PFSK-1 (cell line): Measurements from ENCODE around the gene EID2B.

ENCODE experiments used
- SIN3A ChIP-seq: IDR thresholded peaks from 2 replicates; pipeline ENCODE4 v1.6.1; 2012; ENCODE audit warnings: mild to moderate bottlenecking, low read length, moderate library complexity, borderline replicate concordance; ENCODE audit not compliant: insufficient read depth
- TF ChIP-seq, protein P1 (sequence below), 2 experiments: IDR thresholded peaks; 2 replicates each; pipeline versions ENCODE4 v1.6.1 to v1.8.0; 2011 to 2012; ENCODE audit warnings: low read depth in 2 of 2, low read length in 2 of 2, control low read depth in 1 of 2, inconsistent platforms in 1 of 2, mild to moderate bottlenecking in 1 of 2, moderate library complexity in 1 of 2; ENCODE audit not compliant: insufficient read depth in 1 of 2

DNA sequence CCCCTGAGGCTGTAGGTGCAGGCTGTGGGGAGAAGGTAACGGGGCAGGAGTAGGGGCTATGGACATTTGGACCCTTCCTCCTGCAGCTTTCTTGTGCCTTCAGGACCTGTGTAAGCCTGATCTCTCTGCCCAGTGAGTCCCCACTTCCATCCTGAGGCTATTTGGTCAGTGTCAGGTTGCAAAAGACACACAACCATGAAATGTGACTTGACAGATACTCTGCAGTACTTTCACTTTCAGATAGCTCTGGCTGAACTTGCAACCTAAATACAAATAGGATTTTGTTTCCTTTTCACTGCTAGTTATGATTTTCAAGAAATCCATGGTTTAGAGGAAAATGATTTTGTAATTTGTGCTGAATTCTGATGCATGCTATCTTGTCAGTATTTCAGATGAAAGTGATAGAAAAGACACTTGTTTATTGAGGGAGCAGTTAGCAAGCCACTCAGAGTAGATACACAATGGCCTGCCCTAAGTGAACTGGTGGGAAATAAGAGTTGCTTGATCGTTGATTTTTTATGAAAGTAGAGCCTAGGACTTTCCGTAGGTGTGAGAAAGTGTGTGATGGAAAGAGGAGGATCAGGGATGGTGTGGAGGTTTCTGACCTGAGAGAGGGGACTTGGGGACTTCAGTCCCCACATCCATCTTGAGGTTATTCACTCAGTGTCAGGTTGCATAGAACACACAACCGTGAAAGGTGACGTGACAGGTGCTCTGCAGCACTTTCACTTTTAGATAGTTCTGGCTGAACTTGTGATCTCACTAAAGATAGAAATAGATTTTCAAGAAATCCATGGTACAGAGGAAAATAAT, 25.4 kb upstream of the EID2B start:
- TF ChIP-seq SIN3A = no peak
- TF ChIP-seq, protein P1, sequence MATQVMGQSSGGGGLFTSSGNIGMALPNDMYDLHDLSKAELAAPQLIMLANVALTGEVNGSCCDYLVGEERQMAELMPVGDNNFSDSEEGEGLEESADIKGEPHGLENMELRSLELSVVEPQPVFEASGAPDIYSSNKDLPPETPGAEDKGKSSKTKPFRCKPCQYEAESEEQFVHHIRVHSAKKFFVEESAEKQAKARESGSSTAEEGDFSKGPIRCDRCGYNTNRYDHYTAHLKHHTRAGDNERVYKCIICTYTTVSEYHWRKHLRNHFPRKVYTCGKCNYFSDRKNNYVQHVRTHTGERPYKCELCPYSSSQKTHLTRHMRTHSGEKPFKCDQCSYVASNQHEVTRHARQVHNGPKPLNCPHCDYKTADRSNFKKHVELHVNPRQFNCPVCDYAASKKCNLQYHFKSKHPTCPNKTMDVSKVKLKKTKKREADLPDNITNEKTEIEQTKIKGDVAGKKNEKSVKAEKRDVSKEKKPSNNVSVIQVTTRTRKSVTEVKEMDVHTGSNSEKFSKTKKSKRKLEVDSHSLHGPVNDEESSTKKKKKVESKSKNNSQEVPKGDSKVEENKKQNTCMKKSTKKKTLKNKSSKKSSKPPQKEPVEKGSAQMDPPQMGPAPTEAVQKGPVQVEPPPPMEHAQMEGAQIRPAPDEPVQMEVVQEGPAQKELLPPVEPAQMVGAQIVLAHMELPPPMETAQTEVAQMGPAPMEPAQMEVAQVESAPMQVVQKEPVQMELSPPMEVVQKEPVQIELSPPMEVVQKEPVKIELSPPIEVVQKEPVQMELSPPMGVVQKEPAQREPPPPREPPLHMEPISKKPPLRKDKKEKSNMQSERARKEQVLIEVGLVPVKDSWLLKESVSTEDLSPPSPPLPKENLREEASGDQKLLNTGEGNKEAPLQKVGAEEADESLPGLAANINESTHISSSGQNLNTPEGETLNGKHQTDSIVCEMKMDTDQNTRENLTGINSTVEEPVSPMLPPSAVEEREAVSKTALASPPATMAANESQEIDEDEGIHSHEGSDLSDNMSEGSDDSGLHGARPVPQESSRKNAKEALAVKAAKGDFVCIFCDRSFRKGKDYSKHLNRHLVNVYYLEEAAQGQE (IDR thresholded peaks at IDR 0.05; ENCODE audit: insufficient read depth in 1 of 2, low read depth in 2 of 2, low read length in 2 of 2) = no peak
